CD4-positive, alpha-beta T cell treated with Interleukin-17A for 1 hour (primary cell): ENCODE results near the gene OOSP2.

ENCODE experiments used
- DNase-seq: peaks from one replicate; pipeline ENCODE4 v3.0.0-alpha.2; 2020

OOSP2 gene

GRCh38 chr11:60084631-60085273 is 44.5 kb downstream of the OOSP2 start:
- no peak for DNase-seq

GRCh38 chr11:60085909-60086308 is 45.7 kb downstream of the OOSP2 start:
- no peak for DNase-seq

GRCh38 chr11:60087239-60087638 is 47.0 kb downstream of the OOSP2 start:
- DNase-seq, result no peak

- no peak for DNase-seq
These were observed 48.2 kb downstream of the OOSP2 start, which contains the start of gene MS4A2 for GRCh38 chr11:60088364-60088763. MS4A2 (plus strand) TSS chr11:60088664; CDS start chr11:60088766, 102 bp downstream.

GRCh38 chr11:60095477-60096120 is 55.4 kb downstream of the OOSP2 start:
- no peak for DNase-seq

GRCh38 chr11:60097189-60097588 is 57.0 kb downstream of the OOSP2 start:
- DNase-seq, result no peak
